Upper lobe of right lung (tissue), 1 donor: ENCODE data around the gene CECR2. TPM values are rescaled to one million over a fixed set of nuclear protein-coding genes. Genes with fewer than 3 reads are reported as not detected.
A peak's percentile ranks its signal among the peaks of the same experiment; 100 is the strongest.

Experiments
- ATAC-seq: fragments of 200-7000 bp; cut with Tn5 transposase; one replicate; pipeline ENCODE4 v1.9.1; 2020; ENCODE audit warnings: mild to moderate bottlenecking, moderate library complexity
- DNase-seq: peaks from one replicate; pipeline ENCODE4 v3.0.0-alpha.2; 2020
- H3K27ac ChIP-seq: fragments of 200-600 bp; one replicate; pipeline ENCODE4 v1.8.0; 2022
- H3K27me3 ChIP-seq: fragments of 200-600 bp; one replicate; pipeline ENCODE4 v1.8.0; 2022; ENCODE audit warnings: mild to moderate bottlenecking
- H3K36me3 ChIP-seq: fragments of 200-600 bp; one replicate; pipeline ENCODE4 v1.8.0; 2022
- H3K4me1 ChIP-seq: fragments of 200-600 bp; one replicate; pipeline ENCODE4 v1.8.0; 2022
- H3K4me3 ChIP-seq: fragments of 200-600 bp; one replicate; pipeline ENCODE4 v1.8.0; 2022; ENCODE audit warnings: mild to moderate bottlenecking
- H3K9me3 ChIP-seq: fragments of 200-600 bp; one replicate; pipeline ENCODE4 v1.8.0; 2022
- intact Hi-C: fragments of 100-400 bp; cut with DNase I; formaldehyde crosslinking; loops from one replicate; pipeline ENCODE4 v1.11.0; 2022
- total RNA-seq: library from RNA; stranded (reverse); fragmentation: NEBNext Ultra II Directional; extraction: Animal tissue kit (Norgen Biotek cat#: 25700); gene quantifications from one replicate; pipeline ENCODE4 v1.2.1, GENCODE V29; 2021
- TF ChIP-seq, protein P1 (sequence below): fragments of 200-600 bp; IDR thresholded peaks from one replicate; pipeline ENCODE4 v1.8.0; 2022; ENCODE audit warnings: antibody characterized with exemption
- donor health status: DM: no; HTN: yes; CAD: no; lungs with severe emphysema.

The CECR2 gene
- total RNA-seq, 1 donor from 2014 or later, result 7.2 TPM

DNA sequence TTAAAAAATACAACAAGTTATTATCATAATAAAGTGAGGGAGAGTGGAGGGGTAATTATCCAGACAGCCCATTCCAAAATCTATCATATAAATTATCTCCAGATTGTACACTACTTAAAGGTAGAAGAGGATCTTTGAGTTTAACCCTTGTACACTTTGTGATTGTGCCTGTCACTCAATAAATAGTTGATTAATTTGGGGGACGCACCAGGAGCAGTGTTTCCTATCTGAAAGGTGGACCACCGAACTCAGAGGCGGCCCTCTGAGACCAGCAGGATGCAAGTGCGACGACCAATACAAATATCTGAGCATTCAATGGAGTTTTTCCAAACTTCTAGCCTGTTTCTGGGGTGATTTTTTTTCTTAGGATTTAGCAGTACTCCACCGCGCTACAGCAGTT is 1.1 kb upstream of the CECR2 start:
- peak overlapping the region; percentile 61 for H3K4me3 ChIP-seq
- peaks cover 44% of the 10 kb centered on the region for H3K27me3 ChIP-seq
- intact Hi-C loops, result no loop called here
- H3K4me1 ChIP-seq, result peaks cover 3% of the 10 kb centered on the region
- peak overlapping the region; percentile 80 for H3K27ac ChIP-seq
- ATAC-seq (no peak), DNase-seq (no peak)
- no peaks in the 10 kb centered on the region for H3K9me3 ChIP-seq
- no peaks in the 10 kb centered on the region for H3K36me3 ChIP-seq
- TF ChIP-seq, protein P1, sequence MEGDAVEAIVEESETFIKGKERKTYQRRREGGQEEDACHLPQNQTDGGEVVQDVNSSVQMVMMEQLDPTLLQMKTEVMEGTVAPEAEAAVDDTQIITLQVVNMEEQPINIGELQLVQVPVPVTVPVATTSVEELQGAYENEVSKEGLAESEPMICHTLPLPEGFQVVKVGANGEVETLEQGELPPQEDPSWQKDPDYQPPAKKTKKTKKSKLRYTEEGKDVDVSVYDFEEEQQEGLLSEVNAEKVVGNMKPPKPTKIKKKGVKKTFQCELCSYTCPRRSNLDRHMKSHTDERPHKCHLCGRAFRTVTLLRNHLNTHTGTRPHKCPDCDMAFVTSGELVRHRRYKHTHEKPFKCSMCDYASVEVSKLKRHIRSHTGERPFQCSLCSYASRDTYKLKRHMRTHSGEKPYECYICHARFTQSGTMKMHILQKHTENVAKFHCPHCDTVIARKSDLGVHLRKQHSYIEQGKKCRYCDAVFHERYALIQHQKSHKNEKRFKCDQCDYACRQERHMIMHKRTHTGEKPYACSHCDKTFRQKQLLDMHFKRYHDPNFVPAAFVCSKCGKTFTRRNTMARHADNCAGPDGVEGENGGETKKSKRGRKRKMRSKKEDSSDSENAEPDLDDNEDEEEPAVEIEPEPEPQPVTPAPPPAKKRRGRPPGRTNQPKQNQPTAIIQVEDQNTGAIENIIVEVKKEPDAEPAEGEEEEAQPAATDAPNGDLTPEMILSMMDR, result no peak

DNA sequence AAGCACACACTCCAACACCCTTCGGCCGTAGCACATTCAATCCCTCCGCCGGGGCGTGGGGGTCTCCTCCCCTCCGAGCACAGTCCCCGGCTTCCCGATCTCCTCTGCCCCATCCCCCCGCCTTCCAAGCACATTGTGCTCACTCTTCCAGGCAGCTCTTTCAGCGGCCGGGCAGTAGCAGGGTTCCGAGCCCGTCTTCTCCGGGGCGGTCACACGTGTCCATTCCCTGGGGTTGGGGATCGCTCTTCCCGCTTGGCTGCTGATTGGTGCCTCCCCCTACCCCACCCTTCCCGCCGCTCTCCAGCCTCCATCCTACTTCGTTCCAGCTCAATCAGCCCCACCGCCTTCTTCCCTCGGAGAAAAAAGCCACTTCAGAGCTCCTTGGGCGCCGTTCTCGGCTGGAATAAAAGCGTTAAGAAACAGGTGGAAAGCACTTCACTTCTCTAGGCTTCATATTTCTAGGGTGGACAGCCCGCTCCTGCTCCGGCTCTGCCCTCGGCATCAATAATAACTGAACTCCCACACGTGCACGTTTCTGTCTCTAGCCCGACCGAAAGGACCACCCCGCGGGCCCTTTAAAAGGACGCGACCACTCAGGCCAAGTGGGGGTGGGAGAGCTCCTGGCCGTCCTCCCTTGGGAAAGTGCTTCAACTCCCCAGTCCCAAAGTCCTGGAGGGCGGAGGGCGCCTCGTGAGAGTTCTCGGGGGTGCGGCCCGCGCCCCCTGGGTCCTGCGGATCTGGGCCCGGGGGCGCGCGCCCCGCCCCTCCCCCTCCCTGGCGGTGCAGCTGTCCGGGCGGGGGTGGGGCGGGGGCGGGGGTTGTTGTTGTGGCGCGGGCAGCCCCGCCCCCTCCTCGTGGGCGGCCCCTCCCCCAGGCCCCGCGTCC is 464 bp upstream of the CECR2 start:
- Histone ChIP-seq H3K9me3 (no peaks in the 10 kb centered on the region), H3K4me1 (peaks cover 3% of the 10 kb centered on the region), H3K27me3 (peaks cover 44% of the 10 kb centered on the region), H3K4me3 (peak overlapping the region; percentile 61), H3K36me3 (no peaks in the 10 kb centered on the region), H3K27ac (peak overlapping the region; percentile 80)
- intact Hi-C loops, result no loop called here
- ATAC-seq, result peak; percentile 82
- TF ChIP-seq, protein P1, result no peak
- peak; percentile 86 for DNase-seq

DNA sequence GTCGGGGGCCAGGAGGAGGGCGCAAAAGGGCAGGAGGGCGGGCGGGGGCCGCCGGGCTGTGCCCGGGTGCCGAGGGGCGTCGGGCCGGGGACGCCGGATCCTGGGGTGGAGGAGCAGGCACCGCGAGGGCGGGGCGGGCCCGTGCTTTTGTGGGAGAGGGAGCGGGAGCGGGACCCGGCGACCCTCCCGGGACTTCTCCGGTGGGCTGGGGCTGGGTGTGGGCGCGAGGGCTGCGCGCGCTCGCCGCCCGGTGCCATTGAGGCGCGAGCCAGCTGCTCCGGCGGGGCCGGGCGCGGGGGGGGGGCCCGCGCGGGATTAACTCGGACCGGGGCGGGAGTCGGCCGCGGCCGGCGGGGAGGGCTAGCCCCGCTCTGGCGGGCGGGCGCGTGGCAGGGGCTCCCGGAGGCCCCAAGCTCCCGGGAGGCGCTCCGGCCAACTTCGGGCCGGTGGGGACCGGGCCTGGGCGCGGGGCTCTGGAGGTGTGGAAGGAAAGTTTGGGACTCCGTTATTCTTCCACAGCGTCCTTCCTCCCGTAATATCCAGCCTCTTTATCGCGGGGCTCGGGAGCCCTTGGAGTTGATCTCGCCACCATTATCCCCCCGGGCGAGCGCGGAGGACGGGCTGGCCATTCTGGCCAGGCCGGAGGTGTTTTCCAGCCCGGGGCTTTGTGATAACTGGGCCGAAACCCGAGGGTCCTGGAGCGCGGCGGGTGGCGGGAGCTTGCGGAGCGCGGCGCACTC is 936 bp downstream of the CECR2 start:
- ATAC-seq (peak; percentile 38), DNase-seq (peak; percentile 70)
- H3K27me3 ChIP-seq, result peaks cover 44% of the 10 kb centered on the region
- TF ChIP-seq, protein P1, result no peak
- peak overlapping the region; percentile 36 for H3K27ac ChIP-seq
- no peaks in the 10 kb centered on the region for H3K36me3 ChIP-seq
- no peaks in the 10 kb centered on the region for H3K9me3 ChIP-seq
- peaks cover 3% of the 10 kb centered on the region for H3K4me1 ChIP-seq
- peak overlapping the region; percentile 61 for H3K4me3 ChIP-seq
- intact Hi-C loops, result no loop called here

DNA sequence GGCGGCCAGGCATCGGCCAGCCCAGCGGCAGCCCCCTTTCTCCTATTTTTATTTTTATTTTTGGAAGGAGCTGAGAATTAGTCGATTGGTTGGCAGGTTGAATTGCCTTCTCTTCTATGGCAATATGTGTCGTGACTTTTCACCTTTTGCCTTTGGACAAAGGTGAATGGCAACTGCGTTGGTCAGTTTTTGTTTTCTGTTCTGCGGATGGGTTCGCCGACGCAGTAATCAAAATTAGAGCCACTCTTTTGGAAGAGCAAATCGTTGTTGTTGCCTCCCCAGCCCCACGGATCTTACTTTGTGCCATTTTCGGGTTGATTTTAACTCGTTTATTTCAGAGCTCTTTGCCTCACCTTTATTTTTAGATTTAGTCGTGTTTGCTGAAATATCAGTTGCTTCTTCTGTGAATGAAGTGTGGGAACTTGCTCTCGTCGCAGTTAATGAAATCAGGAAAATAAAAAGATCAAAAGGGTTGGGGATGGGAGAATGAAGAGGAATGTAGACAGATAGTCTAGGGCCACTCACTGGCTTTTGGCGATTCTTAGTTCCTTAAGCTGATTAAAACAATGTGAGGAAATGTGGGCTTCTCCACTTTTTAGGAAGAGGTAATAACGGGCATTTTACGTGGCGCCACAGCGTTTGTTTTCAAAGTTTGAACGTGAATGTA is 1.6 kb downstream of the CECR2 start:
- TF ChIP-seq, protein P1, result no peak
- Histone ChIP-seq H3K27me3 (peaks cover 44% of the 10 kb centered on the region), H3K4me1 (peaks cover 3% of the 10 kb centered on the region), H3K27ac (no peak overlapping the region), H3K9me3 (no peaks in the 10 kb centered on the region), H3K36me3 (no peaks in the 10 kb centered on the region), H3K4me3 (peak overlapping the region; percentile 61)
- DNase-seq (no peak), ATAC-seq (no peak)
- intact Hi-C loops, result no loop called here

DNA sequence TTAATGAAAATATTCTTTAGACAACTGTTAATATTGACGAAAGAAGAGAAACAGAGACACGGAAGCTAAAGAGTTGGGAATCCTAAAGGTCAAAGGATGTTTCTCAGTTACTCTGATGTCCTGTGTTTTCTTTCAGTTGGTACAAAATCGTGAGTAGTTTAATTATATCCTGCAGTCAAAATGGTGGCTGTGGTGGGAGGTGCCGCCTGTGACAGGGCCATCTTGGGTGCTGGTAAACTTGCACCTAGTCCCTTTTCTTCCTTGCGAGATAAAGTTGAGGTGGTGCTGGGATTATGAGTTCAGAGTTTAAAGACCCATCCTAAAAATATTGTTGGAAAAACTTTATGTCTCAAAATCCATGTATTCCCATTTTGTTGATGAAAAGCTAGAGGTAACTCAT is 2.2 kb downstream of the CECR2 start:
- Histone ChIP-seq H3K4me3 (peak overlapping the region; percentile 61), H3K36me3 (no peaks in the 10 kb centered on the region), H3K4me1 (peaks cover 3% of the 10 kb centered on the region), H3K27ac (no peak overlapping the region), H3K9me3 (no peaks in the 10 kb centered on the region), H3K27me3 (peaks cover 38% of the 10 kb centered on the region)
- ATAC-seq, result no peak
- TF ChIP-seq, protein P1, result no peak
- DNase-seq, result no peak
- intact Hi-C loops, result no loop called here
